Ovary (tissue), 9 donors: ENCODE data around the gene THAP2. TPM values are rescaled to one million over a fixed set of nuclear protein-coding genes. Genes with fewer than 3 reads are reported as not detected.
A peak's percentile ranks its signal among the peaks of the same experiment; 100 is the strongest.

Experiments used
- DNase-seq, 5 donors: peaks; one replicate each; pipeline ENCODE4 v3.0.0-alpha.2; 2019 to 2020
- H3K27ac ChIP-seq, 2 donors: fragments of 200-600 bp; one replicate each; pipeline versions ENCODE4 v1.5.1 to v1.8.0; 2019 to 2022
- H3K27me3 ChIP-seq: fragments of 200-600 bp; one replicate; pipeline ENCODE4 v1.8.0; 2022
- H3K36me3 ChIP-seq: fragments of 200-600 bp; sonication (generic); one replicate; pipeline ENCODE4 v1.5.1; 2019
- H3K4me1 ChIP-seq: one replicate; pipeline ENCODE4 v1.8.1; 2013; ENCODE audit warnings: mild to moderate bottlenecking, moderate library complexity; ENCODE audit not compliant: insufficient read depth
- H3K4me3 ChIP-seq: fragments of 200-600 bp; sonication (generic); one replicate; pipeline ENCODE4 v1.5.1; 2017
- H3K9me3 ChIP-seq, 2 donors: fragments of 200-600 bp in 1 of 2; sonication (generic) in 1 of 2; one replicate each; pipeline versions ENCODE4 v1.5.1 to v1.8.1; 2013 to 2019; ENCODE audit warnings: mild to moderate bottlenecking in 1 of 2, moderate library complexity in 1 of 2
- CTCF ChIP-seq, 3 donors: fragments of 450-650 bp in 2 of 3; fragments of 200-600 bp in 1 of 3; IDR thresholded peaks; one replicate each; pipeline versions ENCODE4 v1.5.1 to v1.8.0; 2016 to 2022; ENCODE audit warnings: antibody characterized with exemption in 3 of 3, mild to moderate bottlenecking in 1 of 3
- EP300 ChIP-seq: sonication (generic); formaldehyde crosslinking; IDR thresholded peaks from one replicate; pipeline ENCODE4 v1.6.1; 2017; ENCODE audit warnings: antibody characterized with exemption
- POLR2A ChIP-seq: fragments of 450-650 bp; IDR thresholded peaks from one replicate; pipeline ENCODE4 v1.6.1; 2017; ENCODE audit warnings: antibody characterized with exemption, mild to moderate bottlenecking, moderate library complexity
- WGBS, 3 donors: extraction: QIAGEN DNeasy Blood & Tissue Kit in 1 of 3; methylation state at CpG; one replicate each; pipeline versions ENCODE4 v1.1.5 to v1.1.7; 2013 to 2017; 5-methylcytosine and 5-hydroxymethylcytosine counted together
- intact Hi-C, 4 donors: fragments of 100-400 bp; cut with DNase I; formaldehyde crosslinking; loops; one replicate each; pipeline versions ENCODE4 v1.11.0 to v1.15.1; 2022 to 2023
- polyA plus RNA-seq, 2 donors: library from polyadenylated mRNA; stranded (reverse); fragments of 200-250 nt in 1 of 2; fragments of 350-450 nt in 1 of 2; fragmentation: Illumina TruSeq in 1 of 2; extraction: RNeasy Lipid Tissue Mini Kit (QIAGEN cat#74804) in 1 of 2; gene quantifications; one replicate each; pipeline ENCODE4 v1.2.3, GENCODE V29; 2013 to 2014
- total RNA-seq, 7 donors: library from RNA; depleted of rRNA in 2 of 7; stranded (reverse); fragments of >200 nt in 2 of 7; fragmentation: NEBNext Ultra II Directional in 3 of 7; extraction: Animal tissue kit (Norgen Biotek cat#: 25700) in 3 of 7; gene quantifications; one replicate each; pipeline versions ENCODE4 v1.1.0 to v1.2.4, GENCODE V29; 2016 to 2023
- donor health status: DM: no; HTN: no; CAD: no; lungs with moderate emphysema.
- donor health status: DM: no; HTN: no; CAD: no.
- donor health status: Bipolar disorder and iron deficiency.
- donor health status: DM: yes; HTN: yes; CAD: no.
- donor health status: DM: no; HTN: no; CAD: no.
- donor health status: DM: yes; HTN: yes; CAD: no.

The THAP2 gene
- total and polyA plus RNA-seq, 9 donors: 3.6 to 7.5 (median 5.8) TPM

GRCh38 chr12:71661977-71662530, 2.0 kb upstream of the THAP2 start:
- 3 to 5% (median 4%) methylated on average over 8 of the region's 8 CpGs for WGBS, 3 donors
- no peak for DNase-seq
- peak overlapping the region; percentile 99 for H3K4me3 ChIP-seq
- no peaks in the 10 kb centered on the region for H3K27me3 ChIP-seq
- H3K27ac ChIP-seq: no peak overlapping the region
- intact Hi-C loops: loop anchor here in 2 of 4 donors (5.0 to 10.0 kb wide), 2 partner anchors 93 to 95 kb away; partner anchors contain the start of gene RAB21 (in 1 of the 2)
- H3K4me1 ChIP-seq: peaks cover 4% of the 10 kb centered on the region
- no peaks in the 10 kb centered on the region for H3K36me3 ChIP-seq
- TF ChIP-seq POLR2A: no peak
- no peak for TF ChIP-seq CTCF (IDR thresholded peaks at IDR 0.05)
- TF ChIP-seq EP300: no peak
- no peaks in the 10 kb centered on the region for H3K9me3 ChIP-seq

GRCh38 chr12:71662849-71663560, 1.1 kb upstream of the THAP2 start:
- Histone ChIP-seq H3K27ac (peak overlapping the region; percentile 82 to 91), H3K9me3 (no peaks in the 10 kb centered on the region), H3K4me1 (peaks cover 4% of the 10 kb centered on the region), H3K27me3 (no peaks in the 10 kb centered on the region), H3K36me3 (no peaks in the 10 kb centered on the region), H3K4me3 (peak overlapping the region; percentile 99)
- TF ChIP-seq POLR2A (no peak), EP300 (no peak), CTCF (IDR thresholded peaks at IDR 0.05) (no peak)
- DNase-seq: peak; percentile 46 to 75 (median 70)
- 0 to 1% (median 0%) methylated on average over 51 to 53 of the region's 53 CpGs for WGBS, 3 donors
- intact Hi-C loops: loop anchor here in 2 of 4 donors (5.0 to 10.0 kb wide), 2 partner anchors 92 to 94 kb away; partner anchors contain the start of gene RAB21 (in 1 of the 2)

GRCh38 chr12:71664411-71665089, 449 bp downstream of the THAP2 start:
- Histone ChIP-seq H3K9me3 (no peaks in the 10 kb centered on the region), H3K4me3 (peak overlapping the region; percentile 99), H3K27ac (peak overlapping the region; percentile 85 to 91), H3K36me3 (no peaks in the 10 kb centered on the region), H3K27me3 (no peaks in the 10 kb centered on the region), H3K4me1 (peaks cover 4% of the 10 kb centered on the region)
- TF ChIP-seq EP300: no peak
- no peak for TF ChIP-seq POLR2A
- no peak for TF ChIP-seq CTCF (IDR thresholded peaks at IDR 0.05)
- DNase-seq: no peak
- intact Hi-C loops: loop anchor here in 2 of 4 donors (5.0 to 10.0 kb wide), 2 partner anchors 90 to 93 kb away; partner anchors contain the start of gene RAB21 (in 1 of the 2)
- 0 to 1% (median 1%) methylated on average over 20 of the region's 20 CpGs for WGBS, 3 donors

GRCh38 chr12:71665090-71665463, 976 bp downstream of the THAP2 start:
- TF ChIP-seq EP300 (no peak), POLR2A (no peak), CTCF (IDR thresholded peaks at IDR 0.05) (no peak)
- no peaks in the 10 kb centered on the region for H3K9me3 ChIP-seq
- no peaks in the 10 kb centered on the region for H3K27me3 ChIP-seq
- H3K4me1 ChIP-seq: peaks cover 4% of the 10 kb centered on the region
- H3K27ac ChIP-seq: peak overlapping the region in 1 of 2 donors; percentile 91
- intact Hi-C loops: loop anchor here in 1 of 4 donors (10.0 kb wide), 1 partner anchor 90 kb away; the partner anchor contains the start of gene RAB21
- H3K36me3 ChIP-seq: no peaks in the 10 kb centered on the region
- H3K4me3 ChIP-seq: peak overlapping the region; percentile 99
- 12 to 19% (median 14%) methylated on average over 4 of the region's 4 CpGs for WGBS, 3 donors
- DNase-seq: no peak
